DMS53 (cell line): ENCODE data around the gene SHISAL2B.
"Not testable (repeated sequence)": the region's sequence is repeated elsewhere in the genome, so short reads cannot be mapped to it uniquely, and the experiment has no call there.

Experiments
- DNase-seq: peaks from one replicate; lab custom pipeline; 2025; lab: John Stamatoyannopoulos, UW

SHISAL2B gene

GRCh38 chr5:64690417-64691151 is at the start of gene SHISAL2B:
TSS of gene SHISAL2B (plus strand) at chr5:64690503. CDS start at chr5:64690624, 121 bp downstream.
- peak; percentile 74 for DNase-seq

- DNase-seq = no peak
Observed at GRCh38 chr5:64644831-64645230, 45.5 kb upstream of the SHISAL2B start.

GRCh38 chr5:64646169-64646568 is 44.1 kb upstream of the SHISAL2B start:
- peak; percentile 46 for DNase-seq

GRCh38 chr5:64649512-64649911 is 40.8 kb upstream of the SHISAL2B start:
- DNase-seq = no peak

DNA sequence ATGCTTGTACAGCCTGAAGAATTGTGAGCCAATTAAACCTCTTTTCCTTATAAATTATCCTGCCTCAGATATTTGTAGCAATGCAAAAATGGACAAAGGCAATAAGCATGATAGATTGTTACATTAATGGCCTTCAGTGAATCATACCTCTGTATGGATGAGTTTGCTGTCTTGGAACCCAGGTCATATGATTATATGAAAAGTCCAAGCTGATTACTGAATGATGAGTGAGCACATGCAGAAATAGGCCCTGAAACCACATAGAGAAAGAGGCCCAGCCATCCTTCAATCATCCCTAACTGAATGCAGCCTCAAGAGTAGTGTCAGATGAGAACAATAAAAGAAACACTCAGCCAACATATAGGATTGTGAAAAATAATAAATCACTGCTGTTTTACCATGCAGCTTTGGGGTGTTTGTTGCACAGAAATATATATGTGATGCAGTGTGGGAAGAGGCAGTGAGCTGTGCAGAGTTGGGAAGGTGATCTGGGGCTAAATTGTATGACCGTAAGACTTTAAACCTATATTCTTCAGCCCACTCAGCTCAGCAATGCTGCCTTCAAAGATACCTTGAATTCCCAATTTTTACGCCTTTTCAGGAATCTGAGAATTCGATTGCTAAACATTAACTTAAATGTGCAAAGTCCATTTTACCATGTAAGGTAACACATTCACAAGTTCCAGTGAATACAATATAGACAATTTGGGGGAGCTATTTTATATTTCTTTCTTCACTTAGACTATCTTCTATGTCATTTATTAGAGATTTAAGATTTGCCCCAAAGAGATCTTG is 36.3 kb upstream of the SHISAL2B start:
- DNase-seq = peak; percentile 37

GRCh38 chr5:64654561-64654938 is 35.8 kb upstream of the SHISAL2B start:
- peak; percentile 70 for DNase-seq

DNA sequence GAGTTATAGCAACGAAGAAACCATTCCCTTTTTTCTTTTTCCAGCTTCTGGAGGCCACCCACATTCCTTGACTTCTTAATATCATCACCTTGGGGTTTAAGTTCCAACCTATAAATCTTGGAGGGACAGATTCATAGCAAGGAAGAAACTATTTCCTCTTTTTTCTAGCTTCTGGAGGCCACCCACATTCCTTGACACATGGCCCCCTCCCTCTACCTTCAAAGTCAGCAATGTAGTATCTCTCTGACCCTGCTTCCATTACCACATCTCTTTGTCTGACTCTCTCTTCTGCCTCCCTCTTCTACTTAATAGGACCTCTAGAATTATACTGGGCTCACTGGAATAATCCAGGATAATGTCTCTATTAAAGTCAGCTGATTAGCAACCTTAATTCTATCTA is 34.7 kb upstream of the SHISAL2B start:
- DNase-seq = no peak

DNA sequence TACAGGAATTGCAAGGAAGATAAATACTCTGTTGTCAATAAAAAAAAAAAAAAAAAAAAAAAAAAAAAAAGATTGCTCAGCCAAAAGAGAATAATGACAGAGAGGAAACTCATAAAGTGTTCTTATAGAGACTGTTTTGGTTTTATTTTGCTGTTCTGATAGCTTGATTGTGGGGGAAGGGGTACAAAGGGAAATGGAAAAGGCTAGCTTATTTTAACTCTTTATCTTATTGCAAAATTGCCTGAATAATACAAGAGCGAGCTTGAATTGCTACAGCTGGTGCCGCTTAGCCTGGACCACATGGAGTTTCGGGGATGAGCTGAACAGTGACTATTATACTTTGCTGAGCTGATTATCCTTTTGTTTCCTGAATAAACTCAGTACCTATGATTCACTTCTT is 31.0 kb upstream of the SHISAL2B start:
- DNase-seq = no peak

DNA sequence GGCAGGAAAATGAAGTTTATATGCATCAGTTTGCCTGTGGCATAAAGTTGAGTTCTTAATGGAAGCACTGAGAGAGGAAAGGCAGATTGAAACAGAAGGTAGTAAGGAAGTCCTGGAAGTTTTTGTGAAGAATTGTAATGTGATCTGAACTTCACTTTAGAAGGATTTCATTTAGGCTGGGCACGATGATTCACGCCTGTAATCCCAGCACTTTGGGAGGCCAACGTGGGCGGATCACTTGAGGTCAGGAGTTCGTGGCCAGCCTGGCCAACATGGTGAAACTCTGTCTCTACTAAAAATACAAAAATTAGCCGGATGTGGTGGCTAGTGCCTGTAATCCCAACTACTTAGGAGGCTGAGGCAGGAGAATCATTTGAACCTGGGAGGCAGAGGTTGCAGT is 27.1 kb upstream of the SHISAL2B start:
- DNase-seq = not testable (repeated sequence)

DNA sequence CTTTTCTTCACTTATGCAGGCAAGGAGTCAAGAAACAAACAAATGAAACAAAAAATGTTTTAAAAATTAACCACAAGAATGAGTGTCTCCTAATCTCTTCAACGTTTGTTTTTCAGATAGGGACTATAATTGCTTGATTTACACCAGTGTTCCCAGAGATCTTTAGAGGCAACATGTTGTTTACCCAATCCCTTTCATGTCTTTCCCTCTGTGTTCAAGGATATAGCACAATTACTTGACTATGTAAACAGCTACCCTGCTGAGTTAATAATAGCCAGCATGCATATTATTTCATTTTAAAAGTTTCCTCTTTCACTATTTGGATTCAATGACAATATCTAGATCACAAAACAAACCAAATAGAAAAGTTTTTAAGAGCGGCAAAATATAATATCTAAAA is 25.1 kb upstream of the SHISAL2B start:
- DNase-seq = peak; percentile 51

GRCh38 chr5:64666078-64666477 is 24.2 kb upstream of the SHISAL2B start:
- no peak for DNase-seq

DNA sequence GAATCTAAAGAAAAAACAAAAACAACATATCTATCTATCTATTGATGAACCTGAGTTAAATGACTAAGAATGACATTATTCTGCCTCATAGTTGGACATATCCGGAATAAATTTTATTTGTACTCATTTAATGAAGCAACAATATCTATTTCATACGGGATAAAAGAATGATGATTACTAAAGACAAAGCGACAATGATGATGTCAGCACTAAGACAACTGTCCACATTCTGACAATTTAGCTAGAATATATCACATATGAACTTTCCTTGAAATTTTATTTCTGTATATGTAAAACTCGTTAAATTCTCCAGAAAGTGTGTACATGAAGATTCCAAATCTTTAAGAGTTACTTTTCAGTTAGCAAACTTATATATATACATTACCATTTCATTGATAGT is 23.2 kb upstream of the SHISAL2B start:
- DNase-seq = no peak

DNA sequence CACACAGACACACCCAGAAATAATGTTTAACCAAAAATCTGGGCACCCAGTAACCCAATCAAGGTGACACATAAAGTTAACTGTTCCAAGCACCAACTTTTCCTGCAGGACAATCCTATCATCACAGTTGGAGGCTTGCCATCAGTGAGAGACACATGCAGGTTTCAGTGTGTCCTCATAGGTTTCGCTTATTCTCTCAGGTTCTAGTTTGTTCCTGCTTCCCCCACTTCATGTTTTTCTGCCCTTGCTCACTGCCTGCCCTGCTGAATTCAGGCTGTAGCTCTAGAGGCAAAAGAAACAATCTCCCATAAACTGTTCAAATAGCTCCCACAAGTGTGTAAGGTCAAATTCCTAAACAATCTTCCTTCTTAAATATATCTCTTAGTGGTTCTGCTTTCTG is 20.0 kb upstream of the SHISAL2B start:
- no peak for DNase-seq

- DNase-seq = no peak
Observed at GRCh38 chr5:64671678-64672077, 18.6 kb upstream of the SHISAL2B start.

DNA sequence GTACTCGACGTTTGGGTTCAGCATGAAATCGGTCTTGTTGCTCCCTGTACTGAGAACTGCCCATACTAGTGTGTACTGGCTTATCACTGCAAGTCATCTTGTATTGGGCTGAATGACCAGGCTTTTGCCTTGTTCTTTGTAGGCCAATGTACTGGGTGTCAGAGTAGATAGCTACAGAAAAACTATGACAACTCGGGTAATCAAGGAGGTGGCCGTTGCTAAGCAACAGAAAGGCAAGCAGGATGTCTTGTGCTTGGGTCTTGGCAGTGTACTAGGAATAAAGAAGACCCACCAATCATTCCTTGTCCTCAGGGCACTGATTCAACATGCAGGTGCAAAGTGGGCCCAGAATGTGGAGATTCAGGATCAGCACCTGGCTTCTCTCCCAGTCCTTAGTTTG is 11.9 kb upstream of the SHISAL2B start:
- DNase-seq = no peak

GRCh38 chr5:64680289-64680688 is 10.0 kb upstream of the SHISAL2B start:
- peak; percentile 53 for DNase-seq

DNA sequence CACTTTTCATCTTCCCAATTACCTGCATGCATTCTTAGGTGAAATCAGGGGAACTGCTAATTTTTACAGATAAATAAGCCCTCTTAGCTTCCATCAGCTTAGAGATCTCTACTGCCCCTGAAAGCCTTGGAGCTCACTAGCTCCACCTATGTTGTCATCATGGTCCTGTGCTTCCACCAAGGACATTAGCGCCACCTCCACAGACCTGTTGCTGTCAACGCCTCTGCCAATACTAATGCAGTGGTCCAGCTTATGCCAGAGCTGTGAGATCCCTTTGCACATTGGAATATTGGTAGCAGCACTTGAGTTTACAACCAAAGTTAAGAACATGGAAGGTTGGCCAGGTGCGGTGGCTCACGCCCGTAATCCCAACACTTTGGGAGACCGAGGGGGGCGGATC is 7.7 kb upstream of the SHISAL2B start:
- DNase-seq = peak; percentile 40

DNA sequence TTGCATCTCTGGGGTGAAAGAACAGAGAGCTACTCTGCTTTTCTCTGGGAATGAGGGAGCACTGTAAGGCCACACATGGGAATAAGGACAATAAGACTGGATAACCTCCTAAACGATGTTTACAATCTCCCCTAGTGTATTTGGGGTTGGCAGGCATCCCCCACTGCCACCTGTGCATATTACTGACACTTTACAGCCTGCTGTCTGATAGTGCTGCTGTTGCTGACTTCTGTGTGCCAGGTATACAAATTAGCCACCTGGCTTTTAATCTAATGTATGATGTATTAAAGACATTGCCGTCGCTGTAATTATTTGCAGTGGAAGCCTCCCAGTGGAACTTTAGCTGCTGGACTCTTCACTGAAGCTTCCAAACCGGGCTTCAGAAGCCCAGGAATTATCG is 4.4 kb upstream of the SHISAL2B start:
- no peak for DNase-seq

GRCh38 chr5:64688391-64688790 is 1.9 kb upstream of the SHISAL2B start:
- no peak for DNase-seq

DNA sequence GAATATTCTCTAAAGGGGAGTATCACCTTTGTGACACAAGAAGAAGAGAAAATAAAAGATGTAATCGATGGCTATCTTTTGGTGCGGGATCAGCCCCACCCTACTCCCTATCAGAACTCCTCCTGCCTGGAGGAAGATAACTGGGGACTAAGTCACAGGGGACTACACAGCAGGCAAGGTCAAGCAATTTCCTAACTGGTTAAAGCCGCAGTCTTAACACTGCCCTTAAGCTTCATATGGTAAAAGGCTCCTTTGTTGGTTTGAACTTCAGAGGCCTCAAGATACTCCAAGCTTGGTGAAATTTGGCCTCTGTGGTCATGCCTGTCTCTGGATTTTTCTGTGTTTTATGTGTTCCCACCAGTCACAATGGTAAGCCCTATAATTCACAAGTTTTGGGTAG is 1.3 kb upstream of the SHISAL2B start:
- no peak for DNase-seq

GRCh38 chr5:64690104-64690416 is 243 bp upstream of the SHISAL2B start:
- DNase-seq = peak; percentile 63

DNA sequence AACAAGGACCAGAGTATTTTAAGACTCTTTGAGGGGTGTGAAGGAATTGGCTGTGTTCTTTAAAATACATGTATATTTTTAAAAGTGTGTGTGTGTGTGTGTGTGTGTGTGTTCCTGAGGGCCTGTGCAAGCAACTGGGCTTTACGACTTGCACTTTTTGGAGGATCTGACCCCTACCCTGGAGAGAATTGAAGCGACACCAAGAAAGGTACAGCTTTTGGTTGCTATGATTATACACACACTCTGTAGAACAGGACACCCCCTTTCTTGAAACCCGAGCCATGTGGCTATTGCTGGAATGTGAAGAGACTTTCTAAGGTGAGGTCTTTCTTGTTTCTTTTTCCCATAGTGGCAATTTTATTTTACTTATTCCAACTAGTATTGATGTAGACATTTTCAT is 988 bp downstream of the SHISAL2B start:
- no peak for DNase-seq

- DNase-seq = no peak
Observed at GRCh38 chr5:64693636-64694035, 3.3 kb downstream of the SHISAL2B start.

- DNase-seq = peak; percentile 10
Observed at GRCh38 chr5:64696414-64696813, 6.1 kb downstream of the SHISAL2B start.
